Karpas-422 (cell line): ENCODE results near the gene AHCYL2. TPM values are rescaled to one million over a fixed set of nuclear protein-coding genes. Genes with fewer than 3 reads are reported as not detected.

Experiments used
- DNase-seq: peaks from one replicate; pipeline ENCODE4 v3.0.0-alpha.2; 2015
- H2AFZ ChIP-seq: fragments of 200-600 bp; sonication (generic); 2 replicates; pipeline ENCODE4 v1.6.1; 2014; ENCODE audit warnings: antibody characterized with exemption, low read length, mixed read lengths
- H3K27ac ChIP-seq: fragments of 200-600 bp; sonication (generic); 2 replicates; pipeline ENCODE4 v1.5.1; 2014; ENCODE audit warnings: mild to moderate bottlenecking, low read length, moderate library complexity
- H3K27me3 ChIP-seq: fragments of 200-600 bp; sonication (generic); 2 replicates; pipeline ENCODE4 v1.6.1; 2014; ENCODE audit warnings: low read length, mixed read lengths
- H3K36me3 ChIP-seq: fragments of 200-600 bp; sonication (generic); 2 replicates; pipeline ENCODE4 v1.6.1; 2014; ENCODE audit warnings: low read length, mixed read lengths; ENCODE audit not compliant: insufficient read depth
- H3K4me1 ChIP-seq: fragments of 200-600 bp; sonication (generic); 2 replicates; pipeline ENCODE4 v1.6.1; 2014; ENCODE audit warnings: mild to moderate bottlenecking, low read length, mixed read lengths
- H3K4me2 ChIP-seq: fragments of 200-600 bp; sonication (generic); 2 replicates; pipeline ENCODE4 v1.6.1; 2014; ENCODE audit warnings: low read length, low read depth, mild to moderate bottlenecking; ENCODE audit not compliant: poor library complexity, severe bottlenecking
- H3K4me3 ChIP-seq: fragments of 200-600 bp; sonication (generic); 2 replicates; pipeline ENCODE4 v1.5.1; 2014; ENCODE audit warnings: mild to moderate bottlenecking, antibody characterized with exemption, low read length, mixed read lengths
- H3K79me2 ChIP-seq: fragments of 200-600 bp; sonication (generic); 2 replicates; pipeline ENCODE4 v1.6.1; 2014; ENCODE audit warnings: mild to moderate bottlenecking, low read length, mixed read lengths
- H3K9ac ChIP-seq: fragments of 200-600 bp; sonication (generic); 2 replicates; pipeline ENCODE4 v1.6.0; 2014; ENCODE audit warnings: low read length
- H3K9me2 ChIP-seq: fragments of 200-600 bp; sonication (generic), shearing (Covaris generic); replicated peaks from 2 replicates; pipeline ENCODE4 v1.6.0; 2014; ENCODE audit warnings: mild to moderate bottlenecking, low read length, moderate library complexity; ENCODE audit not compliant: insufficient read depth
- H3K9me3 ChIP-seq: fragments of 300-700, 200-600 bp; sonication (generic); 2 replicates; pipeline ENCODE4 v1.6.1; 2014; ENCODE audit warnings: low read length, mixed read lengths
- H4K20me1 ChIP-seq: fragments of 200-600 bp; sonication (generic); 2 replicates; pipeline ENCODE4 v1.6.1; 2014; ENCODE audit warnings: mild to moderate bottlenecking, antibody characterized with exemption, low read length, low read depth; ENCODE audit not compliant: insufficient read depth
- total RNA-seq: library from RNA; depleted of rRNA; stranded (reverse); fragments of >200 nt; shearing (Covaris generic); gene quantifications from 2 replicates; pipeline ENCODE4 v1.2.3, GENCODE V29; 2014; ENCODE audit warnings: low replicate concordance

Gene AHCYL2
- total RNA-seq, 1 experiment from 2014 or later: 6.0 TPM

- H3K4me3 ChIP-seq: no peak overlapping the region
Observed at GRCh38 chr7:129189661-129190310, 35.0 kb upstream of the AHCYL2 start.

GRCh38 chr7:129191272-129191671, 33.6 kb upstream of the AHCYL2 start:
- Histone ChIP-seq H4K20me1 (no peaks in the 10 kb centered on the region), H3K4me2 (no peak overlapping the region), H3K9me3 (no peaks in the 10 kb centered on the region), H3K4me1 (no peaks in the 10 kb centered on the region), H3K9ac (no peak overlapping the region), H3K4me3 (no peak overlapping the region), H2AFZ (no peak overlapping the region), H3K9me2 (no peaks in the 10 kb centered on the region), H3K27ac (no peak overlapping the region), H3K36me3 (no peaks in the 10 kb centered on the region), H3K79me2 (no peaks in the 10 kb centered on the region), H3K27me3 (no peaks in the 10 kb centered on the region)
- DNase-seq: no peak

More at GRCh38 chr7:129189661-129190310, 35.0 kb upstream of the AHCYL2 start:
- H3K4me2 ChIP-seq: no peak overlapping the region
- no peaks in the 10 kb centered on the region for H4K20me1 ChIP-seq
- H2AFZ ChIP-seq: no peak overlapping the region
- no peaks in the 10 kb centered on the region for H3K9me3 ChIP-seq
- no peak overlapping the region for H3K9ac ChIP-seq
- H3K79me2 ChIP-seq: no peaks in the 10 kb centered on the region
- H3K9me2 ChIP-seq: no peaks in the 10 kb centered on the region
- H3K27ac ChIP-seq: no peak overlapping the region
- no peak for DNase-seq
- H3K27me3 ChIP-seq: no peaks in the 10 kb centered on the region
- H3K36me3 ChIP-seq: no peaks in the 10 kb centered on the region
- no peaks in the 10 kb centered on the region for H3K4me1 ChIP-seq

GRCh38 chr7:129193892-129194291, 30.9 kb upstream of the AHCYL2 start:
- Histone ChIP-seq H3K4me1 (no peaks in the 10 kb centered on the region), H3K79me2 (no peaks in the 10 kb centered on the region), H3K36me3 (no peaks in the 10 kb centered on the region), H3K4me2 (no peak overlapping the region), H3K4me3 (no peak overlapping the region), H3K9me3 (no peaks in the 10 kb centered on the region), H2AFZ (no peak overlapping the region), H3K9me2 (no peaks in the 10 kb centered on the region), H3K9ac (no peak overlapping the region), H3K27ac (no peak overlapping the region), H3K27me3 (no peaks in the 10 kb centered on the region), H4K20me1 (no peaks in the 10 kb centered on the region)
- DNase-seq: no peak

DNA sequence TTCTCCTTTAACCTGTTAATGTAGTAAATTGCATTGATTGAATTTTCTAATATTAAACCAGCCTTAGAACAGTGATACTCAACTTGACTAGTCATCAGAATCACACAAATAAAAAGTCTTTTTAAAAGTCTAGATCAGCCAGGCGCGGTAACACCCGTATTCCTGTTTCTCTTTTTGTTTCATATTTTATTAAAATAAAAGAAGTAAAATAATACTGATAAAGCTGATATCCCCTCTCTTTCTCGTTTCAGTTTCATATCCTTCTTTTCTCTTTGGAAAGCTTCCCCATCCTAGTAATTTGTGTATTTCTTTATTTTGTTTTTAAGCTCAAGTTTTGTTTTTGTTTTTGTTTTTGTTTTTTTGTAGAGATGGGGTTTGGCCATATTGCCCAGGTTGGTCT, 27.1 kb upstream of the AHCYL2 start:
- H3K9ac ChIP-seq: no peak overlapping the region
- H3K27me3 ChIP-seq: no peaks in the 10 kb centered on the region
- no peak overlapping the region for H3K4me2 ChIP-seq
- H3K9me3 ChIP-seq: no peaks in the 10 kb centered on the region
- no peaks in the 10 kb centered on the region for H3K79me2 ChIP-seq
- H4K20me1 ChIP-seq: no peaks in the 10 kb centered on the region
- H3K27ac ChIP-seq: no peak overlapping the region
- no peak overlapping the region for H2AFZ ChIP-seq
- H3K4me3 ChIP-seq: no peak overlapping the region
- H3K9me2 ChIP-seq: no peaks in the 10 kb centered on the region
- no peaks in the 10 kb centered on the region for H3K4me1 ChIP-seq
- H3K36me3 ChIP-seq: no peaks in the 10 kb centered on the region
- DNase-seq: no peak

DNA sequence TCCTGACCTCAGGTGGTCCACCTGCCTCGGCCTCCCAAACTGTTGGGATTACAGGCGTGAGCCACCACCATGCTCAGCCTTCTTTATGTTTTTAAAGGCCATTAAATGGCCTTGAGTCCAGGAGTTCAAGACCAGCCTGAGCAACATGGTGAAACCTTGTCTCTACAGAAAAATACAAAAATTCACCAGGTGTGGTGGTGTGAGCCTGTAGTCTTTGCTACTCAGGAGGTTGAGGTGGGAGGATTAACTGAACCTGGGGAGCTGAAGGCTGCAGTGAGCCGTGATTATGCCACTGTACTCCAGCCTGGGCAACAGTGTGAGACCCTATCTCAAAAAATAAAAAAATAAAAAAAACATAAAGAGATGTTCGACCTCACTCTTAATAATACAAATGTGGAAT, 25.4 kb upstream of the AHCYL2 start:
- H3K27me3 ChIP-seq: no peaks in the 10 kb centered on the region
- H3K27ac ChIP-seq: no peak overlapping the region
- no peaks in the 10 kb centered on the region for H4K20me1 ChIP-seq
- no peak overlapping the region for H2AFZ ChIP-seq
- no peaks in the 10 kb centered on the region for H3K9me2 ChIP-seq
- H3K36me3 ChIP-seq: no peaks in the 10 kb centered on the region
- no peak for DNase-seq
- H3K9ac ChIP-seq: no peak overlapping the region
- no peaks in the 10 kb centered on the region for H3K4me1 ChIP-seq
- no peaks in the 10 kb centered on the region for H3K79me2 ChIP-seq
- no peak overlapping the region for H3K4me3 ChIP-seq
- H3K4me2 ChIP-seq: no peak overlapping the region
- no peaks in the 10 kb centered on the region for H3K9me3 ChIP-seq

DNA sequence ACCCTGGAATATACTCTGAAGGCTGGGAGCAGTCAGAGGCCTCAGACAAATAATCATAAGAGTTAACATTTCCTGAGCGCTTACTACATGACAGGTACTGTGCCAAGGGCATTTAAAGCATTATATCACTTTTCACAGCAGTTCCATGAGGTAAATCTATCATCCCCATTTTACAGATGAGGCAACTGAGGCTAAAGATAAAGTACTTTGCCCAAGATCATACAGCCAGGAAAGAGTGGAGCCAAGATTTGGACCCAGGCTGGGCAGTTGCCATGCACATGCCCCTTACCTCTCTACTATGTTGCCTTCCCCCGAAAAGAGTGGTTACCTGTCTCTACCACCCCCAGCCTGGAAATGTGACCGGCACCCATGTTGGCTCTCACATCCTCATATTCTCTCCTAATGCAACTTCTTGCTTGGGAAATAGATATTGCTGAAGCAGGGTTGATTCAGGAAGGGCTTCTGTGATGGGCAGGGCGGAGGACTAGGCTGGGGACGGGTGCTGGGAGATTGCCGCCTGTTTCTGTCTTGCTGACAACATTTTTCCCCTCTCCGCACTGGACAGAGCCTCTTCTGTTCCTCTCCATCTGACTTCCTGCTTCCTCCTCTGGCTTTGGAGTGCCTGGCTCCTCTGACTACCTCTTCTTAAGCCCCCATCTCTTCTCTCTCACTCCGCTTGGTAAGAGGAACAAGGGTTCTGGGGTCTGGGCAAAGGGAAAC, 22.6 kb upstream of the AHCYL2 start:
- no peaks in the 10 kb centered on the region for H3K79me2 ChIP-seq
- no peak for DNase-seq
- H3K9me3 ChIP-seq: no peaks in the 10 kb centered on the region
- H3K4me1 ChIP-seq: no peaks in the 10 kb centered on the region
- no peaks in the 10 kb centered on the region for H3K9me2 ChIP-seq
- no peaks in the 10 kb centered on the region for H3K36me3 ChIP-seq
- H4K20me1 ChIP-seq: no peaks in the 10 kb centered on the region
- H3K4me3 ChIP-seq: no peak overlapping the region
- no peak overlapping the region for H3K4me2 ChIP-seq
- no peak overlapping the region for H3K9ac ChIP-seq
- no peak overlapping the region for H2AFZ ChIP-seq
- H3K27me3 ChIP-seq: no peaks in the 10 kb centered on the region
- H3K27ac ChIP-seq: no peak overlapping the region

DNA sequence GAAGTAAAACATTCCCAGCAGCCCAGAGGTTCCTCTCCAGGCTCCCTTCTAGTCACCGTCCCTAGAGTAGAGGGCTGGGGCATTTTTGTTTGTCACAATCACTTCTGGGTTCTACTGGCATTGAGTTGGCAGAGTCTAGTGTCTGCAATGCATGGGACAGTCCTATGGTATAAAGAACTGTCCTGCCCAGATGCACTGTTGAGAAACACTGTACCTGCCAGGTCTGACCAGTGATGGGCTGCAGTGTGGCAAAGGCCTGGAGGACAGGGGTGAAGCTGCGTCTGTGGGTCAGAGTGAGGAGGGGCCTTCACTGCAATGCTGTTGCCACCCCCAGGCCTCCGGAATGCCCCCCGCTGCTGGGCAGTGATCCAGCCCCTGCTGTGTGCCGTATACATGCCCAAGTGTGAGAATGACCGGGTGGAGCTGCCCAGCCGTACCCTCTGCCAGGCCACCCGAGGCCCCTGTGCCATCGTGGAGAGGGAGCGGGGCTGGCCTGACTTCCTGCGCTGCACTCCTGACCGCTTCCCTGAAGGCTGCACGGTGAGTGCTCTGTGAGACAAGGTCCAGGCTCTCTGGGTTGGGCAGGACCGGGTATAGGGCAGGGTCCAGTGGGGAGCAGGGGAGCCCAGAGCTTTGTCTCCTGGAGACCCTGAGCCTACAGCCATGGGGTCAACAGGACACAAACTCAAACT, 21.6 kb upstream of the AHCYL2 start:
- no peak overlapping the region for H2AFZ ChIP-seq
- no peaks in the 10 kb centered on the region for H4K20me1 ChIP-seq
- no peaks in the 10 kb centered on the region for H3K79me2 ChIP-seq
- no peaks in the 10 kb centered on the region for H3K36me3 ChIP-seq
- H3K9me3 ChIP-seq: no peaks in the 10 kb centered on the region
- no peak overlapping the region for H3K4me3 ChIP-seq
- H3K27me3 ChIP-seq: no peaks in the 10 kb centered on the region
- no peak overlapping the region for H3K4me2 ChIP-seq
- H3K27ac ChIP-seq: no peak overlapping the region
- no peaks in the 10 kb centered on the region for H3K4me1 ChIP-seq
- no peak overlapping the region for H3K9ac ChIP-seq
- DNase-seq: no peak
- no peaks in the 10 kb centered on the region for H3K9me2 ChIP-seq

DNA sequence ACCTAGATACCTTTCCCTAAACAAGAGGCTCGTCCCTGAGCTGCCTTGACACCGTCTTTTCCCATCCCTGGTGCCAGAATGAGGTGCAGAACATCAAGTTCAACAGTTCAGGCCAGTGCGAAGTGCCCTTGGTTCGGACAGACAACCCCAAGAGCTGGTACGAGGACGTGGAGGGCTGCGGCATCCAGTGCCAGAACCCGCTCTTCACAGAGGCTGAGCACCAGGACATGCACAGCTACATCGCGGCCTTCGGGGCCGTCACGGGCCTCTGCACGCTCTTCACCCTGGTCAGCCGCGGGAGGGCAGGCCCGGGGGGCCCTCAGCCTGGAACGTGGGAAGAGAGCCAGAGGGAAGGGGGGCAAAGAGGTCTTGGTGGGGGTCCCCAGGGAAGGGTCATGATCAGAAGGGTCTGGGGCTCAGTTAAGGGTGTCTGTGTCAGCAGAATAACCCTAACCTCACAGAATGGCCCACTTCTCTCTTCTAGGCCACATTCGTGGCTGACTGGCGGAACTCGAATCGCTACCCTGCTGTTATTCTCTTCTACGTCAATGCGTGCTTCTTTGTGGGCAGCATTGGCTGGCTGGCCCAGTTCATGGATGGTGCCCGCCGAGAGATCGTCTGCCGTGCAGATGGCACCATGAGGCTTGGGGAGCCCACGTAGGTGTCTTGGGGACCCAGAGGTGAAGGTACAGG, 19.6 kb upstream of the AHCYL2 start:
- Histone ChIP-seq H3K79me2 (no peaks in the 10 kb centered on the region), H3K4me1 (no peaks in the 10 kb centered on the region), H3K36me3 (no peaks in the 10 kb centered on the region), H3K4me2 (no peak overlapping the region), H3K4me3 (no peak overlapping the region), H4K20me1 (no peaks in the 10 kb centered on the region), H2AFZ (no peak overlapping the region), H3K9me2 (no peaks in the 10 kb centered on the region), H3K9me3 (no peaks in the 10 kb centered on the region), H3K27me3 (no peaks in the 10 kb centered on the region), H3K27ac (no peak overlapping the region), H3K9ac (no peak overlapping the region)
- no peak for DNase-seq
